Measurements from ENCODE around the gene MOCOS.
"Not testable (repeated sequence)": the region's sequence is repeated elsewhere in the genome, so short reads cannot be mapped to it uniquely, and the experiment has no call there.

The MOCOS gene

GRCh38 chr18:36199691-36200295, 12.5 kb downstream of the MOCOS start:
- Histone ChIP-seq H3K79me2 (ENCODE audit: control insufficient read depth, insufficient read depth, low read length, unreplicated experiment) (no peaks in the 10 kb centered on the region), H3K27ac (ENCODE audit: low read depth, low read length) (no peak overlapping the region), H3K4me3 (ENCODE audit: low read depth, low read length) (no peak overlapping the region), H3K4me1 (ENCODE audit: control insufficient read depth, insufficient read depth, low read length, unreplicated experiment) (no peaks in the 10 kb centered on the region), H3K27me3 (ENCODE audit: insufficient read depth, low read length) (no peaks in the 10 kb centered on the region), H3K36me3 (ENCODE audit: insufficient read depth, low read length) (0 out of 2 replicates have a peak, but pooled peaks cover 3% of the 10 kb centered on the region), H2AFZ (ENCODE audit: low read length, unreplicated experiment) (no peak overlapping the region)

- Histone ChIP-seq H3K36me3 (ENCODE audit: insufficient read depth, low read length) (0 out of 2 replicates have a peak, but pooled peaks cover 3% of the 10 kb centered on the region), H3K27ac (ENCODE audit: low read depth, low read length) (no peak overlapping the region), H3K4me3 (ENCODE audit: low read depth, low read length) (no peak overlapping the region), H2AFZ (ENCODE audit: low read length, unreplicated experiment) (no peak overlapping the region), H3K4me1 (ENCODE audit: control insufficient read depth, insufficient read depth, low read length, unreplicated experiment) (no peaks in the 10 kb centered on the region), H3K79me2 (ENCODE audit: control insufficient read depth, insufficient read depth, low read length, unreplicated experiment) (no peaks in the 10 kb centered on the region), H3K27me3 (ENCODE audit: insufficient read depth, low read length) (no peaks in the 10 kb centered on the region)
Observed at GRCh38 chr18:36200354-36200771, 13.1 kb downstream of the MOCOS start.

GRCh38 chr18:36201765-36202164, 14.5 kb downstream of the MOCOS start:
- Histone ChIP-seq H3K36me3 (ENCODE audit: insufficient read depth, low read length) (0 out of 2 replicates have a peak, but pooled peaks cover 3% of the 10 kb centered on the region), H3K4me3 (ENCODE audit: low read depth, low read length) (no peak overlapping the region), H2AFZ (ENCODE audit: low read length, unreplicated experiment) (no peak overlapping the region), H3K4me1 (ENCODE audit: control insufficient read depth, insufficient read depth, low read length, unreplicated experiment) (no peaks in the 10 kb centered on the region), H3K27me3 (ENCODE audit: insufficient read depth, low read length) (no peaks in the 10 kb centered on the region), H3K79me2 (ENCODE audit: control insufficient read depth, insufficient read depth, low read length, unreplicated experiment) (no peaks in the 10 kb centered on the region), H3K27ac (ENCODE audit: low read depth, low read length) (no peak overlapping the region)

- H3K79me2 ChIP-seq (ENCODE audit: control insufficient read depth, insufficient read depth, low read length, unreplicated experiment): no peaks in the 10 kb centered on the region
- H3K27ac ChIP-seq (ENCODE audit: low read depth, low read length): no peak overlapping the region
- H3K36me3 ChIP-seq (ENCODE audit: insufficient read depth, low read length): peaks cover 11% of the 10 kb centered on the region; the same call in 1 of the 2 replicates
- no peak overlapping the region for H3K4me3 ChIP-seq (ENCODE audit: low read depth, low read length)
- no peak overlapping the region for H2AFZ ChIP-seq (ENCODE audit: low read length, unreplicated experiment)
- no peaks in the 10 kb centered on the region for H3K4me1 ChIP-seq (ENCODE audit: control insufficient read depth, insufficient read depth, low read length, unreplicated experiment)
- no peaks in the 10 kb centered on the region for H3K27me3 ChIP-seq (ENCODE audit: insufficient read depth, low read length)
Observed at GRCh38 chr18:36203360-36203895, 16.1 kb downstream of the MOCOS start.

- Histone ChIP-seq H3K4me1 (ENCODE audit: control insufficient read depth, insufficient read depth, low read length, unreplicated experiment) (no peaks in the 10 kb centered on the region), H3K79me2 (ENCODE audit: control insufficient read depth, insufficient read depth, low read length, unreplicated experiment) (no peaks in the 10 kb centered on the region), H3K27ac (ENCODE audit: low read depth, low read length) (no peak overlapping the region), H2AFZ (ENCODE audit: low read length, unreplicated experiment) (no peak overlapping the region), H3K36me3 (ENCODE audit: insufficient read depth, low read length) (peaks cover 11% of the 10 kb centered on the region; the same call in 1 of the 2 replicates), H3K4me3 (ENCODE audit: low read depth, low read length) (no peak overlapping the region), H3K27me3 (ENCODE audit: insufficient read depth, low read length) (no peaks in the 10 kb centered on the region)
Observed at GRCh38 chr18:36205166-36205565, 17.9 kb downstream of the MOCOS start.

- H3K27ac ChIP-seq (ENCODE audit: low read depth, low read length): no peak overlapping the region
Observed at GRCh38 chr18:36207303-36207702, 20.0 kb downstream of the MOCOS start.

GRCh38 chr18:36207969-36208368, 20.7 kb downstream of the MOCOS start:
- peaks cover 11% of the 10 kb centered on the region; the same call in 1 of the 2 replicates for H3K36me3 ChIP-seq (ENCODE audit: insufficient read depth, low read length)
- peaks cover 20% of the 10 kb centered on the region for H3K4me1 ChIP-seq (ENCODE audit: control insufficient read depth, insufficient read depth, low read length, unreplicated experiment)
- H2AFZ ChIP-seq (ENCODE audit: low read length, unreplicated experiment); H3K79me2 ChIP-seq (ENCODE audit: control insufficient read depth, insufficient read depth, low read length, unreplicated experiment); H3K4me3 ChIP-seq (ENCODE audit: low read depth, low read length); H3K27ac ChIP-seq (ENCODE audit: low read depth, low read length); H3K27me3 ChIP-seq (ENCODE audit: insufficient read depth, low read length): not testable (repeated sequence)

More at GRCh38 chr18:36207303-36207702, 20.0 kb downstream of the MOCOS start:
- H3K4me1 ChIP-seq (ENCODE audit: control insufficient read depth, insufficient read depth, low read length, unreplicated experiment): peaks cover 14% of the 10 kb centered on the region
- H3K36me3 ChIP-seq (ENCODE audit: insufficient read depth, low read length): peaks cover 11% of the 10 kb centered on the region; the same call in 1 of the 2 replicates
- H3K4me3 ChIP-seq (ENCODE audit: low read depth, low read length): no peak overlapping the region
- H2AFZ ChIP-seq (ENCODE audit: low read length, unreplicated experiment): no peak overlapping the region
- no peaks in the 10 kb centered on the region for H3K79me2 ChIP-seq (ENCODE audit: control insufficient read depth, insufficient read depth, low read length, unreplicated experiment)
- no peaks in the 10 kb centered on the region for H3K27me3 ChIP-seq (ENCODE audit: insufficient read depth, low read length)

- Histone ChIP-seq H3K4me3 (ENCODE audit: low read depth, low read length) (no peak overlapping the region), H3K79me2 (ENCODE audit: control insufficient read depth, insufficient read depth, low read length, unreplicated experiment) (no peaks in the 10 kb centered on the region), H3K27ac (ENCODE audit: low read depth, low read length) (peak overlapping the region; percentile 40; the same call in 1 of the 2 replicates), H3K36me3 (ENCODE audit: insufficient read depth, low read length) (peaks cover 8% of the 10 kb centered on the region; the same call in 1 of the 2 replicates), H3K27me3 (ENCODE audit: insufficient read depth, low read length) (no peaks in the 10 kb centered on the region), H3K4me1 (ENCODE audit: control insufficient read depth, insufficient read depth, low read length, unreplicated experiment) (peaks cover 20% of the 10 kb centered on the region), H2AFZ (ENCODE audit: low read length, unreplicated experiment) (no peak overlapping the region)
Observed at GRCh38 chr18:36211612-36212065, 24.3 kb downstream of the MOCOS start.

GRCh38 chr18:36212301-36213171, 25.2 kb downstream of the MOCOS start:
- H3K79me2 ChIP-seq (ENCODE audit: control insufficient read depth, insufficient read depth, low read length, unreplicated experiment): no peaks in the 10 kb centered on the region
- H2AFZ ChIP-seq (ENCODE audit: low read length, unreplicated experiment): no peak overlapping the region
- no peak overlapping the region for H3K4me3 ChIP-seq (ENCODE audit: low read depth, low read length)
- H3K27me3 ChIP-seq (ENCODE audit: insufficient read depth, low read length): no peaks in the 10 kb centered on the region
- H3K36me3 ChIP-seq (ENCODE audit: insufficient read depth, low read length): peaks cover 4% of the 10 kb centered on the region; the same call in 1 of the 2 replicates
- H3K4me1 ChIP-seq (ENCODE audit: control insufficient read depth, insufficient read depth, low read length, unreplicated experiment): peaks cover 20% of the 10 kb centered on the region
- peak overlapping the region; percentile 0; the same call in 1 of the 2 replicates for H3K27ac ChIP-seq (ENCODE audit: low read depth, low read length)

- H3K4me1 ChIP-seq (ENCODE audit: control insufficient read depth, insufficient read depth, low read length, unreplicated experiment): peaks cover 20% of the 10 kb centered on the region
- H3K4me3 ChIP-seq (ENCODE audit: low read depth, low read length): no peak overlapping the region
- no peaks in the 10 kb centered on the region for H3K79me2 ChIP-seq (ENCODE audit: control insufficient read depth, insufficient read depth, low read length, unreplicated experiment)
- H2AFZ ChIP-seq (ENCODE audit: low read length, unreplicated experiment): no peak overlapping the region
- H3K36me3 ChIP-seq (ENCODE audit: insufficient read depth, low read length): no peaks in the 10 kb centered on the region
- H3K27me3 ChIP-seq (ENCODE audit: insufficient read depth, low read length): no peaks in the 10 kb centered on the region
- no peak overlapping the region for H3K27ac ChIP-seq (ENCODE audit: low read depth, low read length)
Observed at GRCh38 chr18:36214811-36215210, 27.5 kb downstream of the MOCOS start.

Data from ACC112 (cell line).